Smooth muscle cell (in vitro differentiated cells): Measurements from ENCODE around the gene LAT. TPM values are rescaled to one million over a fixed set of nuclear protein-coding genes. Genes with fewer than 3 reads are reported as not detected.
"Not testable (repeated sequence)": the region's sequence is repeated elsewhere in the genome, so short reads cannot be mapped to it uniquely, and the experiment has no call there.

Source experiments
- DNase-seq: peaks from one replicate; lab custom pipeline; 2025; ENCODE audit not compliant: unreplicated experiment; lab: John Stamatoyannopoulos, UW
- H2AFZ ChIP-seq: fragments of 200-600 bp; sonication (generic); 2 replicates; pipeline ENCODE4 v1.6.0; 2016; ENCODE audit warnings: antibody characterized with exemption, low read depth, mild to moderate bottlenecking
- H3F3A ChIP-seq: fragments of 200-600 bp; sonication (generic); 2 replicates; pipeline ENCODE4 v1.6.0; 2017; ENCODE audit warnings: antibody characterized with exemption, low read depth
- H3K27ac ChIP-seq: fragments of 200-600 bp; sonication (generic); 2 replicates; pipeline ENCODE4 v1.5.1; 2016; ENCODE audit warnings: low read depth, mild to moderate bottlenecking
- H3K27me3 ChIP-seq: fragments of 200-600 bp; sonication (generic); 2 replicates; pipeline ENCODE4 v1.6.1; 2016; ENCODE audit warnings: low read depth, mild to moderate bottlenecking
- H3K36me3 ChIP-seq: fragments of 200-600 bp; sonication (generic); 2 replicates; pipeline ENCODE4 v1.5.1; 2016; ENCODE audit warnings: low read depth
- H3K4me1 ChIP-seq: fragments of 200-600 bp; sonication (generic); 2 replicates; pipeline ENCODE4 v1.5.1; 2016; ENCODE audit warnings: low read depth
- H3K4me2 ChIP-seq: fragments of 200-600 bp; sonication (generic); 2 replicates; pipeline ENCODE4 v1.6.0; 2016; ENCODE audit warnings: mild to moderate bottlenecking
- H3K4me3 ChIP-seq: fragments of 200-600 bp; sonication (generic); 2 replicates; pipeline ENCODE4 v1.5.1; 2016; ENCODE audit warnings: mild to moderate bottlenecking
- H3K79me2 ChIP-seq: fragments of 200-600 bp; sonication (generic); 2 replicates; pipeline ENCODE4 v1.6.0; 2016; ENCODE audit warnings: low read depth, mild to moderate bottlenecking
- H3K9ac ChIP-seq: fragments of 200-600 bp; sonication (generic); 2 replicates; pipeline ENCODE4 v1.6.0; 2016; ENCODE audit warnings: low read depth
- H3K9me3 ChIP-seq: fragments of 200-600 bp; sonication (generic); replicated peaks from 2 replicates; pipeline ENCODE4 v1.5.1; 2016; ENCODE audit warnings: low read depth
- H4K20me1 ChIP-seq: fragments of 200-600 bp; sonication (generic); 2 replicates; pipeline ENCODE4 v1.6.0; 2016; ENCODE audit warnings: low read depth
- whole genome bisulfite sequencing: methylation state at CpG from one replicate; pipeline ENCODE4 v1.1.7; 2016; ENCODE audit warnings: low lambda C conversion rate; 5-methylcytosine and 5-hydroxymethylcytosine counted together
- polyA plus RNA-seq: library from polyadenylated mRNA; unstranded; fragments of >200 nt; fragmentation: Nextera tagmentation; extraction: Ambion mirVana; gene quantifications from 2 replicates; pipeline ENCODE4 v1.2.1, GENCODE V29; 2016
- total RNA-seq: library from RNA; depleted of rRNA; stranded (reverse); fragments of >200 nt; gene quantifications from 2 replicates; pipeline ENCODE4 v1.2.3, GENCODE V29; 2014
- TF ChIP-seq, protein P1 (sequence below): fragments of 200-600 bp; sonication (generic); IDR thresholded peaks from 2 replicates; pipeline ENCODE4 v1.5.1; 2017; ENCODE audit warnings: borderline replicate concordance, mild to moderate bottlenecking, antibody characterized with exemption; ENCODE audit not compliant: insufficient read depth, poor library complexity, severe bottlenecking

Gene LAT
- total and polyA plus RNA-seq, 2 experiments from 2014 or later: 3.5 to 8.2 TPM

DNA sequence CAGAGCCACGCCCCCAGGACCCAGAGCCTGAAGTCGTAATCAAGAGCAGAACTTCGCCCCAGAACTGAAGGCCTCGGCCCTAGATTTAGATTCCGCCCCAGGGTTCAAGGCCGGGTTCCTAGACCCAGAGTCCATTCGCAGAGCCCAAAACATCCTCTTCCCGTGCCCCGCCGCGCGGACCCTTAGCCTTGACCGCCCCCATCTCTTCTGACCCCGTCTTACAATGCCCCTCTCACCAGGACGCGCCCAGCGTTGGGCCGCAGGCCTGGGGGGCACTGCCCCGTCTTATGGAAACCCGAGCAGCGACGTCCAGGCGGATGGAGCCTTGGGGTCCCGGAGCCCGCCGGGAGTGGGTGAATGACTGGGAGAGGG lies 48.1 kb upstream of the LAT start:
- no peaks in the 10 kb centered on the region for H3F3A ChIP-seq
- no peaks in the 10 kb centered on the region for H3K36me3 ChIP-seq
- DNase-seq: no peak
- no peaks in the 10 kb centered on the region for H3K27me3 ChIP-seq
- H4K20me1 ChIP-seq: no peaks in the 10 kb centered on the region
- no peaks in the 10 kb centered on the region for H3K9me3 ChIP-seq
- no peak overlapping the region for H3K27ac ChIP-seq
- H3K9ac ChIP-seq: no peak overlapping the region
- TF ChIP-seq, protein P1, sequence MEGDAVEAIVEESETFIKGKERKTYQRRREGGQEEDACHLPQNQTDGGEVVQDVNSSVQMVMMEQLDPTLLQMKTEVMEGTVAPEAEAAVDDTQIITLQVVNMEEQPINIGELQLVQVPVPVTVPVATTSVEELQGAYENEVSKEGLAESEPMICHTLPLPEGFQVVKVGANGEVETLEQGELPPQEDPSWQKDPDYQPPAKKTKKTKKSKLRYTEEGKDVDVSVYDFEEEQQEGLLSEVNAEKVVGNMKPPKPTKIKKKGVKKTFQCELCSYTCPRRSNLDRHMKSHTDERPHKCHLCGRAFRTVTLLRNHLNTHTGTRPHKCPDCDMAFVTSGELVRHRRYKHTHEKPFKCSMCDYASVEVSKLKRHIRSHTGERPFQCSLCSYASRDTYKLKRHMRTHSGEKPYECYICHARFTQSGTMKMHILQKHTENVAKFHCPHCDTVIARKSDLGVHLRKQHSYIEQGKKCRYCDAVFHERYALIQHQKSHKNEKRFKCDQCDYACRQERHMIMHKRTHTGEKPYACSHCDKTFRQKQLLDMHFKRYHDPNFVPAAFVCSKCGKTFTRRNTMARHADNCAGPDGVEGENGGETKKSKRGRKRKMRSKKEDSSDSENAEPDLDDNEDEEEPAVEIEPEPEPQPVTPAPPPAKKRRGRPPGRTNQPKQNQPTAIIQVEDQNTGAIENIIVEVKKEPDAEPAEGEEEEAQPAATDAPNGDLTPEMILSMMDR: no peak
- no peaks in the 10 kb centered on the region for H3K4me1 ChIP-seq
- H3K4me2 ChIP-seq: no peak overlapping the region
- no peak overlapping the region for H2AFZ ChIP-seq
- H3K79me2 ChIP-seq: no peaks in the 10 kb centered on the region
- H3K4me3 ChIP-seq: no peak overlapping the region
- WGBS: 94% methylated on average over 26 of the region's 26 CpGs

DNA sequence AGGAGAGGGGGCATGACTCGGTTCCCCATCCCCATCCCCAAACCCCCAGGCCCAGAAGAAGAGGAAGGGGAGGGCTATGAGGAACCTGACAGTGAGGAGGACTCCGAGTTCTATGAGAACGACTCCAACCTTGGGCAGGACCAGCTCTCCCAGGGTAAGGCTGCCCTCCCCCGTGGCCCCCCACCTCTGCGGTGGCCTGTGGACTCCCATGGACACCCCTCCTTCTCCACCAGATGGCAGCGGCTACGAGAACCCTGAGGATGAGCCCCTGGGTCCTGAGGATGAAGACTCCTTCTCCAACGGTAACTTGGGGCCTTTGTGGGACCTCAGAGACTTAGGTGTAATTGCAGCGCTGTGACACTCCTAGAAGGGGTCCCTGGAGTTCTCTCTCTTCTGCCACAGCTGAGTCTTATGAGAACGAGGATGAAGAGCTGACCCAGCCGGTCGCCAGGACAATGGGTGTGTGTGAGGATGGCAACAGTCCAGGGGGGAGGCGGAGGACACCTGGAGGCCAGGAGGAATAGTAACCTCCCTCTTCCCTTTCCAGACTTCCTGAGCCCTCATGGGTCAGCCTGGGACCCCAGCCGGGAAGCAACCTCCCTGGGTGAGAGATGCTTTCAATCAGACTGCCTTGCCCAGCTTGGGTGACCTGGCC lies 47.5 kb upstream of the LAT start:
- no peaks in the 10 kb centered on the region for H3K36me3 ChIP-seq

DNA sequence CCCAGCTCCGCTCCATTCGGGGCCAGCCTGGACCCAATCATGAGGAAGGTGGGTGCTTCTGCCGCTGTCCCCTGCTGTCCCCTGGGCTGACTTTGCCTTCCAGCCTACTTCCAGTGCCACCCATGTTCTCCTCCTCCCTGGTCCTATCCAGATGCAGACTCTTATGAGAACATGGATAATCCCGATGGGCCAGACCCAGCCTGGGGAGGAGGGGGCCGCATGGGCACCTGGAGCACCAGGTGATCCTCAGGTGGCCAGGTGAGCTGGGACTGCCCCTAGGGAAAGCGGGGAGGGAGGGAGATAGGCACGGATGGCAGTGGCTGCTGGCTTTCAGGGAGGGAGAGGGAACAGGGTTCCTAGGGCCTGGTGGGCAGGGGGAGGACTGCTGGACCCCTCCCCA lies 46.1 kb upstream of the LAT start:
- 83% methylated on average over 7 of the region's 7 CpGs for WGBS
- Histone ChIP-seq H3K4me2 (no peak overlapping the region), H2AFZ (no peak overlapping the region), H3K9me3 (no peaks in the 10 kb centered on the region), H3K36me3 (no peaks in the 10 kb centered on the region), H3F3A (no peaks in the 10 kb centered on the region), H3K4me1 (no peaks in the 10 kb centered on the region), H4K20me1 (no peaks in the 10 kb centered on the region), H3K79me2 (no peaks in the 10 kb centered on the region), H3K27ac (no peak overlapping the region), H3K4me3 (no peak overlapping the region), H3K9ac (no peak overlapping the region), H3K27me3 (no peaks in the 10 kb centered on the region)
- no peak for DNase-seq
- TF ChIP-seq, protein P1: no peak

More for the DNA sequence above, 47.5 kb upstream of the LAT start:
- Histone ChIP-seq H3K4me3 (no peak overlapping the region), H3F3A (no peaks in the 10 kb centered on the region), H3K79me2 (no peaks in the 10 kb centered on the region), H3K27ac (no peak overlapping the region), H3K9me3 (no peaks in the 10 kb centered on the region), H3K4me1 (no peaks in the 10 kb centered on the region), H3K27me3 (no peaks in the 10 kb centered on the region), H3K9ac (no peak overlapping the region), H2AFZ (no peak overlapping the region), H3K4me2 (no peak overlapping the region), H4K20me1 (no peaks in the 10 kb centered on the region)
- WGBS: 92% methylated on average over 13 of the region's 14 CpGs
- DNase-seq: no peak
- TF ChIP-seq, protein P1: no peak

DNA sequence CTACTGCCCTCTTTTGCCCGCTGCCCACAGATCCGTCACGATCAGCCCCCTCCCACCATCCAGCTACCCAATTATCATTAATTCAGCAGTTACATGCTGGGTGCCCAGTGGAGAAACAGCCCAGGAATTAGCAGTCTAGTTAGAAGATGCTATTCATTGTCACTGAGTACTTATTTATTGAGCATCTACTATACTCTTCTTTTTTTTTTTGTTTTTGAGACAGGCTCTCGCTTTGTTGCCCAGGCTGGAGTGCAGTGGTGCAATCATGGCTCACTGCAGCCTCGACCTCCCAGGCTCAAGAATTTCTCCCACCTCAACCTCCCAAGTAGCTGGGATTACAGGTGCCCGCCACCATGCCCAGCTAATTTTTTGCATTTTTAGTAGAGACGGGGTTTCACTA lies 45.0 kb upstream of the LAT start:
- not testable (repeated sequence) for H4K20me1 ChIP-seq, H3K27me3 ChIP-seq, H3K9me3 ChIP-seq, H3K36me3 ChIP-seq, DNase-seq, H3K4me3 ChIP-seq, H3K9ac ChIP-seq, H3K4me1 ChIP-seq, H2AFZ ChIP-seq, H3K27ac ChIP-seq, H3K79me2 ChIP-seq, H3K4me2 ChIP-seq, H3F3A ChIP-seq
- 87% methylated on average over 7 of the region's 7 CpGs for WGBS
